ENCODE data around the gene EHD1.

DNA sequence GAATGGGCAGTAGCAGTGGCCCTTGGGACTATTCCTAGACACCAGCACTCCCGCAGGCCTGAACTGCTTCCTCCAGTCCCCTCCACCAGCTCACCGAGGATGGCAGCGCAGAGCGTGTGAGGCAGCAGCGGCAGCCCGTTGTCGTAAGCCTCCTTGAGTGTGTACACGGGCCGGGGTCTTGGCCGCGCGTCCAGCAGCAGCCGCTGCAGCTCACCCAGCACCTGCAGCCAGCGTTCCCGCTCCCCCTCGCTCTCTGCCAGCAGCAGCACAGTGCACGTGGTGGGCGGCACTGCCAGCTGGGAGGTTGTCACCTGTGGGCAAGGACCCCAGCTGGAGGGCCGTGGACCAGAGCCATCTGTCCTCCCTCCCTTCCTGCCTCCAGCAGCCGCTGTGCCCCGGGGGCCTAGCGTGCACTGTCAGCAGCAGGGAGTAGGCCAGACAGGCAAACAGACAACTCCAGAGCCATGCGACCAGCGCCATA lies 47.0 kb downstream of the EHD1 start:
- TF ChIP-seq, protein P1, sequence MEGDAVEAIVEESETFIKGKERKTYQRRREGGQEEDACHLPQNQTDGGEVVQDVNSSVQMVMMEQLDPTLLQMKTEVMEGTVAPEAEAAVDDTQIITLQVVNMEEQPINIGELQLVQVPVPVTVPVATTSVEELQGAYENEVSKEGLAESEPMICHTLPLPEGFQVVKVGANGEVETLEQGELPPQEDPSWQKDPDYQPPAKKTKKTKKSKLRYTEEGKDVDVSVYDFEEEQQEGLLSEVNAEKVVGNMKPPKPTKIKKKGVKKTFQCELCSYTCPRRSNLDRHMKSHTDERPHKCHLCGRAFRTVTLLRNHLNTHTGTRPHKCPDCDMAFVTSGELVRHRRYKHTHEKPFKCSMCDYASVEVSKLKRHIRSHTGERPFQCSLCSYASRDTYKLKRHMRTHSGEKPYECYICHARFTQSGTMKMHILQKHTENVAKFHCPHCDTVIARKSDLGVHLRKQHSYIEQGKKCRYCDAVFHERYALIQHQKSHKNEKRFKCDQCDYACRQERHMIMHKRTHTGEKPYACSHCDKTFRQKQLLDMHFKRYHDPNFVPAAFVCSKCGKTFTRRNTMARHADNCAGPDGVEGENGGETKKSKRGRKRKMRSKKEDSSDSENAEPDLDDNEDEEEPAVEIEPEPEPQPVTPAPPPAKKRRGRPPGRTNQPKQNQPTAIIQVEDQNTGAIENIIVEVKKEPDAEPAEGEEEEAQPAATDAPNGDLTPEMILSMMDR (IDR thresholded peaks at IDR 0.05; ENCODE audit: low read depth, low read length, poor library complexity, severe bottlenecking) = no peak
- no peak for TF ChIP-seq EZH2phosphoT487 (IDR thresholded peaks at IDR 0.05; ENCODE audit: borderline replicate concordance, low read length)
